H1 (cell line): ENCODE measurements around the gene C12orf56. TPM values are rescaled to one million over a fixed set of nuclear protein-coding genes. Genes with fewer than 3 reads are reported as not detected.

Experiments
- BACH1 ChIP-seq: IDR thresholded peaks from 2 replicates; pipeline ENCODE4 v1.6.1; 2012; ENCODE audit warnings: low read length, improper control_type of control experiment
- POLR2AphosphoS5 ChIP-seq: IDR thresholded peaks from 2 replicates; pipeline ENCODE4 v1.6.1; 2011; ENCODE audit warnings: low read depth, low read length
- SP2 ChIP-seq: IDR thresholded peaks from 2 replicates; pipeline ENCODE4 v1.6.1; 2012; ENCODE audit warnings: mild to moderate bottlenecking, low read length, inconsistent platforms
- polyA plus RNA-seq, 7 experiments: library from polyadenylated mRNA; depleted of rRNA in 3 of 7; stranded (reverse) in 5 of 7; unstranded in 2 of 7; fragments of >200 nt in 5 of 7; fragments of 200-250 nt in 2 of 7; gene quantifications; 1 replicate in 5 of 7; 2 replicates in 1 of 7; 4 replicates in 1 of 7; pipeline versions ENCODE4 v1.2.1 to v1.2.3, GENCODE V29; 2011 to 2013; ENCODE audit warnings: missing spikeins in 2 of 7, mixed read lengths in 2 of 7
- total RNA-seq: library from RNA; stranded (reverse); fragmentation: NEBNext Ultra II Directional; extraction: Animal tissue kit (Norgen Biotek cat#: 25700); gene quantifications from 2 replicates; pipeline ENCODE4 v1.2.1, GENCODE V29; 2021

The C12orf56 gene
- total and polyA plus RNA-seq, 2 of the 8 experiments (the other 6 are each of a cell fraction or from before 2014, with no cell fraction given), result 1.1 to 2.9 TPM

DNA sequence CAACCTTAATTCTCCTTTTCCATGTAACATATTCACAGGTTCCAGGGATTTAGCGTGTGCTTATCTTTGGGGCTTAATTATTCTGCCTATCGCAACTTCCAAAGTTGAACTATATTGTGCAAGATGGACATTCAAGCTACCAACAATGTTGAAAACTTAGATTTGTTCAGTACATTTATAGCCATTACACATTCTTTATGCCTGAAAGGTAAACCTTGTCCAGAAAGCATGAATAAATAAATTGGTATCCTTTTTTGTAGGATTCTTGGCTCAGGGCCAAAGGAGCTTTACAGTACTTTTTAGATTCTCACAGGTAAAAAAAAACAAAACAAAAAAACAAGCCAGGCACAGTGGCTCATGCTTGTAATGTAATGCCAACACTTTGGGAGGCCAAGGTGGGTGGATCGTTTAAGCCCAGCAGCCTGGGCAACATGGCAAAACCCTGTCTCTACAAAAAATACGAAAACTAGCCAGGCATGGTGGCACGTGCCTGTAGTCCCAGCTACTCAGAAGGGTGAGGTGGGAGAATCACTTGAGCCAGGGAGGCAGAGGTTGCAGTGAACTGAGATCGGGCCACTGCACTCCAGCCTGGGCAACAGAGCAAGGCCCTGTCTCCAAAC lies 3.3 kb downstream of the C12orf56 start (continued):
- TF ChIP-seq BACH1, result no peak
- no peak for TF ChIP-seq SP2
- TF ChIP-seq POLR2AphosphoS5, result no peak
